HUES6 (cell line): ENCODE results near the gene GCNT2.
"Not testable (repeated sequence)": the region's sequence is repeated elsewhere in the genome, so short reads cannot be mapped to it uniquely, and the experiment has no call there.

ENCODE experiments used
- H3K27ac ChIP-seq: 2 replicates; pipeline ENCODE4 v1.7.0; 2013; ENCODE audit warnings: low read depth, mild to moderate bottlenecking, low read length, inconsistent platforms
- H3K27me3 ChIP-seq: 2 replicates; pipeline ENCODE4 v1.6.1; 2013; ENCODE audit warnings: low read length; ENCODE audit not compliant: control insufficient read depth, insufficient read depth
- H3K36me3 ChIP-seq: 2 replicates; pipeline ENCODE4 v1.6.1; 2013; ENCODE audit warnings: low read length; ENCODE audit not compliant: control insufficient read depth, insufficient read depth
- H3K4me1 ChIP-seq: 2 replicates; pipeline ENCODE4 v1.6.1; 2013; ENCODE audit warnings: low read length; ENCODE audit not compliant: control insufficient read depth, insufficient read depth
- H3K4me3 ChIP-seq: 2 replicates; pipeline ENCODE4 v1.5.1; 2013; ENCODE audit warnings: low read depth, low read length
- H3K9ac ChIP-seq: one replicate; pipeline ENCODE4 v1.6.1; 2013; ENCODE audit warnings: mild to moderate bottlenecking, low read length
- H3K9me3 ChIP-seq: 2 replicates; pipeline ENCODE4 v1.6.1; 2013; ENCODE audit warnings: low read depth, low read length; ENCODE audit not compliant: control insufficient read depth, insufficient read depth

GCNT2 gene

DNA sequence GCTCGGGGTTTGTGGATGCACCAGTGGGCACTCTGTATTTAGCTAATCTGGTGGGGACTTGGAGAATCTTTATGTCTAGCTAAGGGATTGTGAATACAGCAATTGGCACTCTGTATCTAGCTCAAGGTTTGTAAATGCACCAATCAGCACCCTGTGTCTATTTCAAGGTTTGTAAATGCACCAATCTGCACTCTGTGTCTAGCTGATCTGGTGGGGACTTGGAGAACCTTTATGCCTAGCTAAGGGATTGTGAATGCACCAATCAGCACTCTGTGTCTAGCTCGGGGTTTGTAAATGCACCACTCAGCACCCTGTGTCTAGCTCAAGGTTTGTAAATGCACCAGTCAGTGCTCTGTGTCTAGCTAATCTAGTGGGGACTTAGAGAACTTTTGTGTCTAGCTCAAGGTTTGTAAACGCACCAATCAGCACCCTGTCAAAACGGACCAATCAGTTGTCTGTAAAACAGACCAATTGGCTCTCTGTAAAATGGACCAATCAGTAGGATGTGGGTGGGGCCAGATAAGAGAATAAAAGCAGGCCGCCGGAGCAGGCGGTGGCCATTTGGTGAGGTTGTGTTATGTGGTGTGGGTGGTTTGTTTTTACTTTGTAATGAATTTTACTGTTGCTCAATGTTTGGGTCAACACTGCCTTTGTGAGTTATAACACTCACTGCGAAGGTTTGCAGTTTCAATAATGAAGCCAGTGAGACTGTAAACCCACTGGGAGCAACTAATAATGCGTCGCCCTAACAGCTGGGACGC lies 139.5 kb downstream of the GCNT2 start:
- H3K4me1 ChIP-seq, H3K36me3 ChIP-seq, H3K27me3 ChIP-seq, H3K27ac ChIP-seq, H3K9ac ChIP-seq, H3K9me3 ChIP-seq, H3K4me3 ChIP-seq: not testable (repeated sequence)

GRCh38 chr6:10662207-10662606 lies 141.1 kb downstream of the GCNT2 start:
- H3K27ac ChIP-seq = no peak overlapping the region
- H3K9ac ChIP-seq = no peak overlapping the region
- no peaks in the 10 kb centered on the region for H3K36me3 ChIP-seq
- no peak overlapping the region for H3K4me3 ChIP-seq
- no peaks in the 10 kb centered on the region for H3K9me3 ChIP-seq
- H3K27me3 ChIP-seq = no peaks in the 10 kb centered on the region
- no peaks in the 10 kb centered on the region for H3K4me1 ChIP-seq

GRCh38 chr6:10662742-10663141 lies 141.6 kb downstream of the GCNT2 start:
- H3K4me3 ChIP-seq = no peak overlapping the region
- H3K36me3 ChIP-seq = no peaks in the 10 kb centered on the region
- H3K27me3 ChIP-seq = no peaks in the 10 kb centered on the region
- H3K4me1 ChIP-seq = no peaks in the 10 kb centered on the region
- no peak overlapping the region for H3K9ac ChIP-seq
- no peaks in the 10 kb centered on the region for H3K9me3 ChIP-seq
- H3K27ac ChIP-seq = no peak overlapping the region

DNA sequence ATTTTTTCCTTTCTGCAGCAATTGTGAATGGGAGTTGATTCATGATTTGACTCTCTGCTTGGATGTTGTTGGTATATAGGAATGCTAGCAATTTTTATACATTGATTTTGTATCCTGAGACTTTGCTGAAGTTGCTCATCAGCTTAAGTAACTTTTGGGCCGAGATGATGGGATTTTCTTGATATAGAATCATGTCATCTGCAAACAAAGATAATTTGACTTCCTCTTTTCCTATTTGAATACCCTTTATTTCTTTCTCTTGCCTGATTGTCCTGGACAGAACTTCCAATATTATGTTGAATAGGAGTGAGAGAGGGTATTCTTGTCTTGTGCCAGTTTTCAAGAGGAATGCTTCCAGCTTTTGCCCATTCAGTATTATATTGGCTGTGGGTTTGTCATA lies 144.4 kb downstream of the GCNT2 start:
- not testable (repeated sequence) for H3K27me3 ChIP-seq, H3K4me3 ChIP-seq

GRCh38 chr6:10668126-10668917 lies 147.2 kb downstream of the GCNT2 start:
- Histone ChIP-seq H3K27ac (no peak overlapping the region), H3K4me3 (no peak overlapping the region), H3K9me3 (no peaks in the 10 kb centered on the region), H3K9ac (no peak overlapping the region), H3K27me3 (no peaks in the 10 kb centered on the region), H3K4me1 (no peaks in the 10 kb centered on the region), H3K36me3 (no peaks in the 10 kb centered on the region)

More for the DNA sequence above, 144.4 kb downstream of the GCNT2 start:
- not testable (repeated sequence) for H3K9ac ChIP-seq, H3K27ac ChIP-seq, H3K36me3 ChIP-seq, H3K4me1 ChIP-seq, H3K9me3 ChIP-seq

DNA sequence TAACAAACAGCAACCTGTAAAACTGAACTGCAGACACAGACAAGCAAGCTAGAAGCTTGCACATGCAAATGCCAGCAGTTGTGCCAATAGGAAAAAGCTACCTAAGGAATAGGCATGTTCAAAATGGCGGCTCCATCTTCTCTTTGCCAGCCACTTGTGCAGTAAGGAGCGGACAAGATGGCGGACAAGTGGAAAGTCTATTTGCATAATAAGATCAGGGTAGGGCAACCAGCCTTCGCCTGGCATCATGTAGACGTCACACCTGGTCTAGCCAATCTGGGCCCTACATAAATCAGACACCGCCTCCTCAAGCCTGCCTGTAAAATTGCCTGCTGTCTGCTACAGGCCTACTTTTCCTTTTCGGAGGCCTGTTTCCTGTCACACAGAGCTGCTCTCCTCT lies 155.3 kb downstream of the GCNT2 start:
- Histone ChIP-seq H3K4me1 (no peaks in the 10 kb centered on the region), H3K9ac (no peak overlapping the region)

DNA sequence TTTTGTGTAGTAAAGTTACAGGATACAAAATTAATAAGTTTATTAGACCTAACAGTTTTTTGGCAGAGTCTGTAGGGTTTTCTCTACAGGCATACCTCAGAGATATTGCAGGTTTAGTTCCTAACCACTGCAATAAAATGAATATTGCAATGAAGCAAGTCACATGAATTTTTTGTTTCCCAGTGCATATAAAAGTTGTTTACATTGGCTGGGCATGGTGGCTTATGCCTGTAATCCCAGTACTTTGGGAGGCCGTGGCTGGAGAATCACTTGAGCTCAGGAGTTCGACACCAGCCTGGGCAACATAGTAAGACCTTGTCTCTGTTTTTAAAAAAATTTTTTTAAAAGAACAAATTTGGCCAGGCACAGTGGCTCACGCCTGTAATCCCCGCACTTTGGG lies 157.3 kb downstream of the GCNT2 start:
- Histone ChIP-seq H3K9ac (no peak overlapping the region), H3K9me3 (no peaks in the 10 kb centered on the region), H3K36me3 (no peaks in the 10 kb centered on the region), H3K27ac (no peak overlapping the region), H3K4me1 (no peaks in the 10 kb centered on the region; the same call in 1 of the 2 replicates), H3K4me3 (no peak overlapping the region), H3K27me3 (no peaks in the 10 kb centered on the region)

More for the DNA sequence above, 155.3 kb downstream of the GCNT2 start:
- no peaks in the 10 kb centered on the region for H3K9me3 ChIP-seq
- H3K36me3 ChIP-seq = no peaks in the 10 kb centered on the region
- H3K27ac ChIP-seq = no peak overlapping the region
- H3K27me3 ChIP-seq = no peaks in the 10 kb centered on the region
- H3K4me3 ChIP-seq = no peak overlapping the region
